Inflammatory macrophage treated with lipopolysaccharide for 1 hour (primary cell): ENCODE results near the gene MTFP1.
"Not testable (repeated sequence)": the region's sequence is repeated elsewhere in the genome, so short reads cannot be mapped to it uniquely, and the experiment has no call there.

Experiments used
- DNase-seq, 2 donors: peaks; one replicate each; pipeline ENCODE4 v3.0.0-alpha.2; 2020 to 2022

Gene MTFP1

DNA sequence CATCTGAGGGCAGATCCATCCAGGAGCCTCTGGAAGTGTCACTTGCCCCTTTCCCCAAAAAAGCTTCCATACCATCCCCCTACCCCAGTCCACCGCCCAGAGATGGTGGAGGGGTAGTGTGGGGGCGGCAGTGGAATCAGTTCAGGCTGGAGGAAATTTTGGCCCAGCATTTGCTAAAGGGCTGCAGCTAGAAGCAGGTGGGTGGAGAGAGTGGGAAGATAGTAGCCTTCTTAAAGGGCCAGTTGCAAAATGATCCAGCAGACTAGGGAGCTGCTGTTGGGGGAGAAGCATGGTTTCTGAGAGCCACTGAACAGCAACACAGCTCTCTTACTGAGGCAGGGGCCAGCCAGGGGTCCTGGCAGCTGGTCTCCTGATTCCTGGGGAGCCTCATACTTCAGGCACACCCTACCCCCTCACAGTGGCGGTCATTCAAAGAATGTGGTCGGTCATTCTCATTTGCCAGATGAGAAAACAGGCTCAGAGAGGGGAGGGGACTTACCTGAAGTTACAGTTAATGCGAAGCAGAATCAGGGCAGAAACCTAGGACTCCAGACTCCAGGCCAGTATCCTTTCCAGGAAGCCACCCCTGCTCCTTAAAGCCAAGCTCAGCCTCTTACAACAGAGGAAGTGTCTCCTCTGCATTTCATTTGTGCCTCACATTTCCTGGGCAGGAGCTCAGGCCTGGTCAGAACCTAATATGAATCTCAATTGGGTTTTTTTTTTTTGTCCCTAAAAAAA, 23.4 kb upstream of the MTFP1 start:
- DNase-seq = peak; percentile 31 to 48

DNA sequence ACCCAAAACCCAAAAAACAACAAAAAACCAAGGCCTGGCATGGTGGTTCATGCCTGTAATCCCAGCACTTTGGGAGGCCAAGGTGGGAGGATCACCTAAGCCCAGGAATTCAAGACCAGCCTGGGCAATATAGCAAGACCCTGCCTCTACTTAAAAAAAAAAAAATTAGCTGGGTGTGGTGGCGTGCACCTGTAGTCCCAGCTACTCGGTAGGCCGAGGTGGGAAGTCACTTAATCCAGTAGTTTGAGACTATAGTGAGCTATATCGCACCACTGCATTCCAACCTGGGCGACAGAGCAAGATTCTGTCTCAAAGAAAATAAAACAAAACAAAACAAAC, 22.8 kb upstream of the MTFP1 start:
- DNase-seq = not testable (repeated sequence)

DNA sequence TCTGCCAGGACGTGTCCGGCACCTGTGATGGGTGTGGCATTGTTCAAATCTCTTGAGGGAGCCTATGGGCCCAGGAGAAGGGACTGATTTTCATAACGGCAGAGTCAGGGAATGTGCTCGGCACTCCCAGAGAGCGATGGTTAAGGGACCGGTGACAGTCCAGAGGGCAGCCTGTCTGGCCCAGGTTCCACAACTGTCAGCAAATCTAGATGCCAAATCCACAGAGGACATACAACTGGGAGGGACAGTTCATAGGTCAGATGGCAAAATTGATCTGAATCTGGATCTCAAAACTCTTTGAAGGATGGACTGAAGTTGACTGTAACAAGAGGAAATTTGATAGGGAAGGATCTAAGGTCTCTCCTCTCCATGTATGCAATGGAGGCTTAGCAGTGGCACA, 21.3 kb upstream of the MTFP1 start:
- DNase-seq = no peak

- DNase-seq = no peak
These were observed 19.8 kb upstream of the MTFP1 start for GRCh38 chr22:30405731-30406130.

DNA sequence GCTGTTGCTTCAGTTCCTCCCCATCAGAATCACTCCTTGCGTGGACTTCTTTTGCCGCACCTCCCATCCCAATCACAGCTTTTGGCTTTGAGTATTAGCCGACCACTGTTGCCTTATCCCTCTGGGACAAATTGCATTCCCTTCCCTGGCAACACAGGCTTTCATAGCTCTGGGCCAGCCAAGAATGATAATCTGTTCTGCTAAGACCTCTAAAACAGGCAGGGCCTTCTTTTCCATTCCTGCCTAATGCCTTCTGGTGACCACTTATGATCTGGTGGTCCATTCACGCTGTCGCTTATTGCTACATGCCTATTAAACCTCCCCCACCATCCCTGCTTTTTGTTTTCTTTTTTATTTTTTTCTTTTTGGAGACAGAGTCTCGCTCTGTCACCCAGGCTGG, 19.2 kb upstream of the MTFP1 start:
- DNase-seq = no peak

DNA sequence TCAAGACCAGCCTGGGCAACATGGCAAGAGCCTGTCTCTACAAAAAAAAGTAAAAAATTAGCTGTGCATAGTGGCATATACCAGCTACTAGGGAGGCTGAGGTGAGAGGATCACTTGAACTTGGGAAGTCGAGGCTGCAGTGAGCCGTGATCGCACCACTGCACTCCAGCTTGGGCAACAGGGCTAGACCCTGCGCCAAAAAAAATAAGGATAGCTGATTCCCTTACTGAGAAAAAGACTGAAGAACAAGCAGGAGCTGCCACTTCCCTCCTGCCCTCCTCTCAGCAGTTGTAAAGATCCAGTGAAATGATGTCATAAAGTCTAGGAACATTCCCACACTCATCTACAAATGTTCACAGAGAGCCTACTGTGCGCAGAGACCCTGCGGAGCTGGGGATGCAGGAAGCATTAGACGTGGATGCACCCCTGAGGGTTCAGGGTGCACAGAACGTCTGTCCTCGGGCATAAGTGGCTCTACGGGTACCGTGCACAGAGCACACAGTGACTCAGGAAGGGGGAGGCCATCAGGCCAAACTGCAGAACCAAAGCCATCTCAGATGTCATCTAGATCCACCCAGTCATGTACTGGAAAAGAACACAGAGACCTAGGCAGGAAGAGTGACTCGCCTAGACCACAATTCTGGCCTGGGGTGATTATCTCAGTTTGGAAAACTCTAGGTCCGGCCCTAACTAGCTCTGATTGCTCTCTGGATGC, 17.0 kb upstream of the MTFP1 start:
- DNase-seq = no peak

DNA sequence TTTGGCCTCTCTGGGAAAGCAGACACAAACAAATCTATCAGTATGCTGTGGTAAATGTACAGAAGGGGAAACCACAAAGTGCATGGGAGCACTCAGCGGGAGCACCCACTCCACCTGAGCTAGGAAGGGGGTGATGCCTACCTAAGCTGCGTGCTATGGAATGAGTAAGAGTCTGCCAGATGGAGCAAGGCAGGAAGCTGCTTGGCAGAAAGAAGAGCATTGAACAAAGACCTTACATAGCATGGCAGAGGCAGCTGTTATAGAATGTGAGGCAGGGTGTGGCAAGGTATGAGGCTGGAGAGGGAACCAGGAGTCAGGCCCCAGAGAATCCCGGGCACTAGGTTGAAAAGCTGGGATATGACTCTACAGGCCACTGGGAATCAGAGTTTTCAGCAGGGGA, 13.8 kb upstream of the MTFP1 start:
- DNase-seq = no peak

GRCh38 chr22:30413001-30413400, 12.6 kb upstream of the MTFP1 start:
- DNase-seq = no peak

GRCh38 chr22:30413745-30414524, 11.6 kb upstream of the MTFP1 start:
- no peak for DNase-seq

GRCh38 chr22:30414525-30415047, 11.0 kb upstream of the MTFP1 start:
- DNase-seq = no peak

DNA sequence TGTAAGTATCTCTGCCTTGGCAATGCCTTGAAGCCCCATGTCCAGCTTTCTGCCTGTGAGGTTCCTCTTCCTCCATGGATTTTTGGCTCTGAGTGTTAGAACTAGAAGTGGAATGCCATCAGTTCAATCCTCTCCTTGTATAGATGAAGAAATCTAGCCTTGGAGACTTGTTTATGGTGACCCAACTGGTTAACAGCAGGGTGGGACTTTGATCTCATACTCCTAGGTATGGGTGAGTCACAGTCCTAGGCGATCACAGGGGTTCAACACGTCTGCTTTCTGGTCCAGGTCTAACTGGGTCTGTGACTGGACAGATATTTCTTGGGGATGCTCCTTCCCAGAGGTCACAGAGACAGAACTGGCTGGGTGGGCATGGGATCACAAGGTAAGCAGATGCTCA, 9.2 kb upstream of the MTFP1 start:
- DNase-seq = no peak

- DNase-seq = no peak
These were observed 8.7 kb upstream of the MTFP1 start for GRCh38 chr22:30416837-30417236.

- peak; percentile 30 to 64 for DNase-seq
These were observed 5.0 kb upstream of the MTFP1 start for GRCh38 chr22:30420347-30421125.

GRCh38 chr22:30421695-30422480, 3.7 kb upstream of the MTFP1 start:
- peak; percentile 42 to 67 for DNase-seq

GRCh38 chr22:30422481-30423300, 2.9 kb upstream of the MTFP1 start:
- peak; percentile 77 to 95 for DNase-seq

DNA sequence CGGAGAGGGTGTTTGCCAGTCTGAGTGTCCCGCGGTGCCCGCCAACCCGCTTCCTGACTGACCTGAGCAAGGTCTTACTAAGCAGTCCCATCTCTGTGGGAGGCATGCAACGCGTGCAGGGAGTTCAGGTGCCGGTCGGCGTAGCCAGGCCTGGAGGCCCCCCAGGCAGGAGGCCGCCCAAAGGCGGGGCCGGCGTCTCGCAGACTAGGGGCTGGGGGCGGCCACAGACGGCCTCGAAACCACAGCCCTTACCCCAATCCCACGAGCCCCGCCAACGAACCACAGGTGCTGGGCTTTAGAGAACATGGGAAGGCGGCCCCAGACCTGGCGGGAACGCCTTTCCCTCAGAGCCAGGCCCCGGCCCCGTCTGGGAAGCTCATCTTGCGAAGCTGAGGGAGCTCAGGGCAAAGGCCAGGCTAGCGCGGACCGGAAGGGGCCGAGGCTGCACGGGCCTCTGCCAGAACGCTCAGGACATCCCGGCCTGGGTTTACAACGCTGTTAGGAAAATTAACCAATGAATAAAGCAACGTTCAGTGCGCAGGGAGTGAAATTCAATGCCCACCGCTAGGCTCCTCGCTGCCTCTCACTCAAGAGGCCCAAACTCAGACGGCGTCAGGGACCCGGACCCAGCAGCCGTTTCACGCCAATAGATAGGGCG, 2.1 kb upstream of the MTFP1 start:
- DNase-seq = no peak

- DNase-seq = peak; percentile 96 to 98
These were observed 1.5 kb upstream of the MTFP1 start for GRCh38 chr22:30423959-30424533.

GRCh38 chr22:30424534-30425326, 838 bp upstream of the MTFP1 start:
- peak in 1 of 2 donors; percentile 14 for DNase-seq

- no peak for DNase-seq
These were observed 297 bp upstream of the MTFP1 start for GRCh38 chr22:30425327-30425615.
